Spleen (tissue), 7 donors: ENCODE results near the gene FAF1.

Source experiments
- CTCF ChIP-seq, 11 experiments: fragments of 200-600 bp in 7 of 11; fragments of 450-650 bp in 4 of 11; sonication (generic) in 4 of 11; IDR thresholded peaks in 8 of 11; conservative IDR thresholded peaks in 3 of 11; 1 replicate in 7 of 11; 2 replicates in 4 of 11; pipeline versions ENCODE4 v1.4.0 to v1.8.0; 2016 to 2021; ENCODE audit warnings: antibody characterized with exemption in 11 of 11, inconsistent platforms in 4 of 11, mild to moderate bottlenecking in 1 of 11
- POLR2A ChIP-seq, 3 donors: fragments of 450-650 bp; IDR thresholded peaks; one replicate each; pipeline ENCODE4 v1.5.1; 2017; ENCODE audit warnings: antibody characterized with exemption in 3 of 3, mild to moderate bottlenecking in 1 of 3
- donor health status: DM: no; HTN: no; CAD: no; lungs with moderate emphysema.
- donor health status: DM: no; HTN: no; CAD: no.
- donor health status: DM: no; HTN: no; CAD: no.

GRCh38 chr1:50522691-50523342, 437.2 kb downstream of the FAF1 start:
- TF ChIP-seq CTCF (IDR thresholded peaks at IDR 0.05 in 8 of 11, conservative IDR thresholded peaks at IDR 0.05 in 3 of 11) (no peak), POLR2A (IDR thresholded peaks at IDR 0.05) (no peak)
